ENCODE measurements around the gene RBMY1E. TPM values are rescaled to one million over a fixed set of nuclear protein-coding genes. Genes with fewer than 3 reads are reported as not detected.
"Not testable (repeated sequence)": the region's sequence is repeated elsewhere in the genome, so short reads cannot be mapped to it uniquely, and the experiment has no call there.

RBMY1E gene
- total RNA-seq, result not detected

DNA sequence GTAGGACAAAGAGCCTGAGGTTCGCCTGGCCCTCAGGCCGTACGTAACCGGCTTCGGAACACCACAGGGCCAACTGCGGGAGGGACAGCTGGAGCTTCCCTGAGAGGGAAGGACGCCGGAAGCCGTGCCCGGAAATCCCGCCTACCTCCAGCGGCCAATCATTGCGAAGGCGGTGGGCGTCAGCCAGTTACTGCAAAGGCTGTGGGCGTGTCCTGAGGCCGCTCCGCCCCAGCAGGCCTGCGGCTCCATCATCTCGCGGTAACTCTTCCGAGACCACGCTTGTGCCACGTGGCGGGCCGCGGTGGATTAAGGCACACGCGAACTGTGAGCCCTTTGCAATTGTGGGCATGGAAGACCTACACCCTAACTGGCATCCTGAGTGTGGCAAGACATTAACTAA lies at the start of gene RBMY1E:
RBMY1E (minus strand) TSS at position 101 of the 400 bp plus-strand sequence. CDS start 1,978 bp downstream, outside the sequence.
- ATAC-seq; DNase-seq (ENCODE audit: low spot score): not testable (repeated sequence)

- not testable (repeated sequence) for DNase-seq (ENCODE audit: low spot score); ATAC-seq
Measured at GRCh38 chrY:21894426-21894825, 23.4 kb downstream of the RBMY1E start, which contains the start of gene RBMY1D. RBMY1D (minus strand) TSS chrY:21894526; CDS start chrY:21892513, 2,013 bp downstream.

- not testable (repeated sequence) for DNase-seq (ENCODE audit: low spot score); ATAC-seq
Measured at GRCh38 chrY:21869407-21870076, 48.3 kb downstream of the RBMY1E start.

Other genes with a start within 250 kb of the RBMY1E start
- gene RBMY1D, start 23.5 kb downstream of the RBMY1E start, total RNA-seq, result not detected